SU-DHL-6 (cell line): ENCODE results near the gene FABP1.

Experiments
- H2AFZ ChIP-seq: fragments of 200-600 bp; sonication (generic); 2 replicates; pipeline ENCODE4 v1.6.1; 2014; ENCODE audit warnings: low read depth, mild to moderate bottlenecking, moderate library complexity, mixed read lengths, antibody characterized with exemption, low read length; ENCODE audit not compliant: severe bottlenecking
- H3F3A ChIP-seq: fragments of 200-600 bp; shearing (Covaris generic); 2 replicates; pipeline ENCODE4 v1.6.0; 2016; ENCODE audit warnings: antibody characterized with exemption, mild to moderate bottlenecking; ENCODE audit not compliant: insufficient read depth
- H3K27ac ChIP-seq: fragments of 200-600 bp; sonication (generic); 2 replicates; pipeline ENCODE4 v1.5.1; 2016; ENCODE audit warnings: low read depth, mild to moderate bottlenecking, low read length, moderate library complexity, mixed read lengths
- H3K27me3 ChIP-seq: fragments of 200-600 bp; sonication (generic), shearing (Covaris generic); 2 replicates; pipeline ENCODE4 v1.6.0; 2014; ENCODE audit warnings: mild to moderate bottlenecking, low read length
- H3K36me3 ChIP-seq: fragments of 200-600 bp; sonication (generic); 2 replicates; pipeline ENCODE4 v1.6.1; 2014; ENCODE audit warnings: mild to moderate bottlenecking, low read length, mixed read lengths
- H3K4me2 ChIP-seq: fragments of 300-600, 200-600 bp; shearing (Covaris generic), sonication (generic); 2 replicates; pipeline ENCODE4 v1.6.0; 2014; ENCODE audit warnings: low read length, low read depth, mild to moderate bottlenecking; ENCODE audit not compliant: poor library complexity, severe bottlenecking
- H3K4me3 ChIP-seq: fragments of 200-600 bp; sonication (generic); 2 replicates; pipeline ENCODE4 v1.5.1; 2014; ENCODE audit warnings: antibody characterized with exemption, low read length, mild to moderate bottlenecking, mixed read lengths; ENCODE audit not compliant: insufficient read depth, poor library complexity, severe bottlenecking
- H3K79me2 ChIP-seq: fragments of 200-600 bp; sonication (generic); 2 replicates; pipeline ENCODE4 v1.6.1; 2014; ENCODE audit warnings: mild to moderate bottlenecking, low read length, moderate library complexity; ENCODE audit not compliant: insufficient read depth
- H3K9ac ChIP-seq: fragments of 200-600 bp; sonication (generic); 2 replicates; pipeline ENCODE4 v1.7.0; 2014; ENCODE audit warnings: mild to moderate bottlenecking, low read length
- H3K9me2 ChIP-seq: fragments of 200-600 bp; sonication (generic); replicated peaks from 2 replicates; pipeline ENCODE4 v1.6.1; 2014; ENCODE audit warnings: low read length; ENCODE audit not compliant: insufficient read depth
- H3K9me3 ChIP-seq: fragments of 200-600 bp; sonication (generic); 2 replicates; pipeline ENCODE4 v1.6.1; 2014; ENCODE audit warnings: low read length, mixed read lengths; ENCODE audit not compliant: insufficient read depth
- H4K20me1 ChIP-seq: fragments of 200-600 bp; sonication (generic); 2 replicates; pipeline ENCODE4 v1.6.1; 2014; ENCODE audit warnings: low read depth, mild to moderate bottlenecking, antibody characterized with exemption, low read length, moderate library complexity, mixed read lengths
- CTCF ChIP-seq: fragments of 200-600 bp; sonication (generic); IDR thresholded peaks from one replicate; pipeline ENCODE4 v1.5.1; 2017; ENCODE audit warnings: antibody characterized with exemption, mild to moderate bottlenecking, low read length, moderate library complexity; ENCODE audit not compliant: insufficient read depth, poor library complexity, severe bottlenecking
- EZH2phosphoT487 ChIP-seq: fragments of 200-600 bp; sonication (generic), shearing (Covaris generic); conservative IDR thresholded peaks from 2 replicates; pipeline ENCODE4 v1.6.1; 2018; ENCODE audit warnings: mild to moderate bottlenecking, antibody characterized with exemption, low read length, moderate library complexity, mixed read lengths

Gene FABP1

GRCh38 chr2:88139203-88139702, 11.4 kb upstream of the FABP1 start:
- Histone ChIP-seq H4K20me1 (no peaks in the 10 kb centered on the region), H3K9me3 (no peaks in the 10 kb centered on the region), H3F3A (no peaks in the 10 kb centered on the region), H3K9ac (no peak overlapping the region), H3K9me2 (no peaks in the 10 kb centered on the region), H3K4me2 (no peak overlapping the region), H3K79me2 (no peaks in the 10 kb centered on the region), H3K4me3 (no peak overlapping the region), H3K27me3 (0 out of 2 replicates have a peak, but pooled peaks cover 2% of the 10 kb centered on the region), H3K27ac (no peak overlapping the region), H2AFZ (no peak overlapping the region), H3K36me3 (no peaks in the 10 kb centered on the region)
- no peak for TF ChIP-seq EZH2phosphoT487
- TF ChIP-seq CTCF: no peak

- Histone ChIP-seq H3F3A (no peaks in the 10 kb centered on the region), H2AFZ (no peak overlapping the region)
Measured at GRCh38 chr2:88137833-88138232, 10.0 kb upstream of the FABP1 start.

GRCh38 chr2:88136817-88137216, 9.0 kb upstream of the FABP1 start:
- Histone ChIP-seq H3K9me3 (no peaks in the 10 kb centered on the region), H3K27me3 (0 out of 2 replicates have a peak, but pooled peaks cover 2% of the 10 kb centered on the region), H3K36me3 (no peaks in the 10 kb centered on the region), H3K79me2 (no peaks in the 10 kb centered on the region), H3K9ac (no peak overlapping the region), H3K9me2 (no peaks in the 10 kb centered on the region), H3K4me2 (no peak overlapping the region), H2AFZ (no peak overlapping the region), H3F3A (no peaks in the 10 kb centered on the region), H3K27ac (no peak overlapping the region), H4K20me1 (no peaks in the 10 kb centered on the region), H3K4me3 (no peak overlapping the region)
- TF ChIP-seq EZH2phosphoT487: no peak

More at GRCh38 chr2:88137833-88138232, 10.0 kb upstream of the FABP1 start:
- TF ChIP-seq EZH2phosphoT487 (no peak), CTCF (no peak)
- Histone ChIP-seq H3K79me2 (no peaks in the 10 kb centered on the region), H3K27me3 (0 out of 2 replicates have a peak, but pooled peaks cover 2% of the 10 kb centered on the region), H4K20me1 (no peaks in the 10 kb centered on the region), H3K4me3 (no peak overlapping the region), H3K9ac (no peak overlapping the region), H3K27ac (no peak overlapping the region), H3K9me2 (no peaks in the 10 kb centered on the region), H3K36me3 (no peaks in the 10 kb centered on the region), H3K4me2 (no peak overlapping the region), H3K9me3 (no peaks in the 10 kb centered on the region)

GRCh38 chr2:88133875-88134274, 6.0 kb upstream of the FABP1 start:
- H2AFZ ChIP-seq: no peak overlapping the region
- H3K9me2 ChIP-seq: no peaks in the 10 kb centered on the region
- TF ChIP-seq EZH2phosphoT487 (no peak), CTCF (no peak)
- H3K36me3 ChIP-seq: no peaks in the 10 kb centered on the region
- H3K9ac ChIP-seq: no peak overlapping the region
- H3K27me3 ChIP-seq: no peaks in the 10 kb centered on the region
- H3K79me2 ChIP-seq: no peaks in the 10 kb centered on the region
- H3F3A ChIP-seq: no peaks in the 10 kb centered on the region
- H3K27ac ChIP-seq: no peak overlapping the region
- no peak overlapping the region for H3K4me2 ChIP-seq
- no peaks in the 10 kb centered on the region for H3K9me3 ChIP-seq
- no peak overlapping the region for H3K4me3 ChIP-seq
- H4K20me1 ChIP-seq: no peaks in the 10 kb centered on the region
